GM06990 (cell line): ENCODE data around the gene UBE2Q1.

Experiments
- DNase-seq: peaks from one replicate; pipeline ENCODE4 v3.0.0-alpha.2; 2011; ENCODE audit not compliant: insufficient read length; ENCODE audit errors: extremely low read depth
- H3K27me3 ChIP-seq: replicated peaks from 2 replicates; pipeline ENCODE4 v1.6.0; 2011; ENCODE audit warnings: low read length; ENCODE audit not compliant: control insufficient read depth, insufficient read depth
- H3K36me3 ChIP-seq: 2 replicates; pipeline ENCODE4 v1.5.1; 2011; ENCODE audit warnings: low read length; ENCODE audit not compliant: control insufficient read depth, insufficient read depth
- H3K4me3 ChIP-seq: replicated peaks from 2 replicates; pipeline ENCODE4 v1.5.1; 2011; ENCODE audit warnings: low read depth, mild to moderate bottlenecking, control low read depth, low read length
- CTCF ChIP-seq: IDR thresholded peaks from 2 replicates; pipeline ENCODE4 v1.5.1; 2011; ENCODE audit warnings: low read length, control low read depth, mild to moderate bottlenecking, inconsistent platforms; ENCODE audit not compliant: insufficient read depth, poor library complexity, severe bottlenecking

The UBE2Q1 gene

GRCh38 chr1:154582885-154583284 lies 24.4 kb upstream of the UBE2Q1 start:
- H3K36me3 ChIP-seq = peaks cover 60% of the 10 kb centered on the region
- no peak overlapping the region for H3K4me3 ChIP-seq
- no peaks in the 10 kb centered on the region for H3K27me3 ChIP-seq
- TF ChIP-seq CTCF = no peak
- DNase-seq = no peak

- H3K36me3 ChIP-seq = peaks cover 57% of the 10 kb centered on the region
- H3K27me3 ChIP-seq = no peaks in the 10 kb centered on the region
- no peak for TF ChIP-seq CTCF
- DNase-seq = no peak
- no peak overlapping the region for H3K4me3 ChIP-seq
Measured at GRCh38 chr1:154581766-154582165, 23.3 kb upstream of the UBE2Q1 start.

- peaks cover 41% of the 10 kb centered on the region for H3K36me3 ChIP-seq
- no peak for DNase-seq
- H3K27me3 ChIP-seq = no peaks in the 10 kb centered on the region
- no peak overlapping the region for H3K4me3 ChIP-seq
- no peak for TF ChIP-seq CTCF
Measured at GRCh38 chr1:154579374-154579773, 20.9 kb upstream of the UBE2Q1 start.

GRCh38 chr1:154578058-154578418 lies 19.6 kb upstream of the UBE2Q1 start:
- no peak for TF ChIP-seq CTCF
- DNase-seq = no peak
- Histone ChIP-seq H3K27me3 (no peaks in the 10 kb centered on the region), H3K4me3 (no peak overlapping the region), H3K36me3 (peaks cover 33% of the 10 kb centered on the region)

- no peak for TF ChIP-seq CTCF
- no peak for DNase-seq
Measured at GRCh38 chr1:154577346-154578057, 19.0 kb upstream of the UBE2Q1 start.

More at GRCh38 chr1:154577346-154578057, 19.0 kb upstream of the UBE2Q1 start:
- no peak overlapping the region for H3K4me3 ChIP-seq
- peaks cover 27% of the 10 kb centered on the region for H3K36me3 ChIP-seq
- no peaks in the 10 kb centered on the region for H3K27me3 ChIP-seq
